Endothelial cell of umbilical vein (primary cell): Measurements from ENCODE around the gene SLC39A11.

ENCODE experiments used
- CTCF ChIP-seq, 2 donors: IDR thresholded peaks; 1 replicate in 1 of 2; 2 replicates in 1 of 2; pipeline ENCODE4 v1.5.1; 2011; ENCODE audit warnings: low read length in 2 of 2, mild to moderate bottlenecking in 2 of 2, moderate library complexity in 2 of 2, control low read depth in 1 of 2, inconsistent platforms in 1 of 2, low read depth in 1 of 2; ENCODE audit not compliant: insufficient read depth in 1 of 2; ENCODE audit errors: extremely low read depth in 1 of 2
- EZH2 ChIP-seq: IDR thresholded peaks from 2 replicates; pipeline ENCODE4 v1.6.1; 2012; ENCODE audit warnings: borderline replicate concordance, low read depth, mild to moderate bottlenecking, moderate library complexity, low read length, inconsistent platforms; ENCODE audit not compliant: severe bottlenecking
- POLR2A ChIP-seq: IDR thresholded peaks from 2 replicates; pipeline ENCODE4 v1.6.1; 2012; ENCODE audit warnings: low read depth, mild to moderate bottlenecking, control low read depth, low read length

- TF ChIP-seq CTCF (IDR thresholded peaks at IDR 0.05; ENCODE audit: extremely low read depth in 1 of 2, insufficient read depth in 1 of 2, low read depth in 1 of 2, low read length in 2 of 2) (no peak), EZH2 (no peak), POLR2A (no peak)
Observed at GRCh38 chr17:72622661-72623433, 469.6 kb downstream of the SLC39A11 start.
